Jurkat, Clone E6-1 (cell line): ENCODE results near the gene ITGBL1.

ENCODE experiments used
- DNase-seq: peaks from one replicate; pipeline ENCODE4 v3.0.0-alpha.2; 2011; ENCODE audit warnings: low read depth, low spot score
- H3K4me3 ChIP-seq: 2 replicates; pipeline ENCODE4 v1.5.1; 2011; ENCODE audit warnings: mild to moderate bottlenecking, low read length, control low read depth, moderate library complexity

The ITGBL1 gene

GRCh38 chr13:101757446-101758039, 305.1 kb downstream of the ITGBL1 start:
- DNase-seq = peak; percentile 30
- no peak overlapping the region for H3K4me3 ChIP-seq

DNA sequence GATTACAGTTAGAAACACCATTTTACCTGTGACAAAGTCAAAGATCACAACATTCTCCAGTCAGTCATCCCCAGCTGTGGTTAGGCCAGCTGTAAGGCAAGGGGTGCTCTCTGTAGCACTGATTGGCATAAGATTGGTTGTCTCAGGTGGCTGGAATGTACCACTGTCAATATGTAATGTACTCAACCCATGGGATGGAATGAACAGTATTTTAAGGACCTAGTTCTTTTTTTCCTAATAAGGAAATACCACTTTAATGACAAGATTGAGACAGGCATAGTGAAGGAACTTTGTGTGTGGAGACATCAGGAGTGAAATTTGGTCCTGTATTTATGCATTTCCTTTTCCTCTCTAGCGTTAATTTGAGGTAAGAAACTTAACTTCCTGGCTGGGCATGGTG, 310.7 kb downstream of the ITGBL1 start:
- no peak for DNase-seq
- H3K4me3 ChIP-seq = no peak overlapping the region
